ENCODE data around the gene SOAT1.
"Not testable (repeated sequence)": the region's sequence is repeated elsewhere in the genome, so short reads cannot be mapped to it uniquely, and the experiment has no call there.

SOAT1 gene

GRCh38 chr1:179310291-179310690 lies 16.7 kb downstream of the SOAT1 start:
- DNase-seq = no peak

- DNase-seq = no peak
Measured at GRCh38 chr1:179310721-179311120, 17.1 kb downstream of the SOAT1 start.

- DNase-seq = no peak
Measured at GRCh38 chr1:179311149-179311700, 17.6 kb downstream of the SOAT1 start.

GRCh38 chr1:179313004-179313403 lies 19.4 kb downstream of the SOAT1 start:
- no peak for DNase-seq

GRCh38 chr1:179314928-179315327 lies 21.3 kb downstream of the SOAT1 start:
- no peak for DNase-seq

GRCh38 chr1:179318491-179318890 lies 24.9 kb downstream of the SOAT1 start:
- no peak for DNase-seq

- no peak for DNase-seq
Measured at GRCh38 chr1:179321533-179322216, 28.1 kb downstream of the SOAT1 start.

GRCh38 chr1:179322557-179322956 lies 29.0 kb downstream of the SOAT1 start:
- no peak for DNase-seq

- DNase-seq = no peak
Measured at GRCh38 chr1:179323436-179323835, 29.8 kb downstream of the SOAT1 start.

- DNase-seq = no peak
Measured at GRCh38 chr1:179325836-179326235, 32.2 kb downstream of the SOAT1 start.

- no peak for DNase-seq
Measured at GRCh38 chr1:179326746-179327145, 33.1 kb downstream of the SOAT1 start.

- DNase-seq = no peak
Measured at GRCh38 chr1:179327196-179327595, 33.6 kb downstream of the SOAT1 start.

- DNase-seq = no peak
Measured at GRCh38 chr1:179327679-179328078, 34.1 kb downstream of the SOAT1 start.

GRCh38 chr1:179329862-179330261 lies 36.3 kb downstream of the SOAT1 start:
- DNase-seq = no peak

GRCh38 chr1:179334440-179334839 lies 40.8 kb downstream of the SOAT1 start:
- no peak for DNase-seq

GRCh38 chr1:179337288-179337687 lies 43.7 kb downstream of the SOAT1 start:
- no peak for DNase-seq

- no peak for DNase-seq
Measured at GRCh38 chr1:179337942-179338560, 44.5 kb downstream of the SOAT1 start.

GRCh38 chr1:179340918-179341317 lies 47.3 kb downstream of the SOAT1 start:
- DNase-seq = no peak

GRCh38 chr1:179341943-179342547 lies 48.4 kb downstream of the SOAT1 start:
- DNase-seq = no peak

- no peak for DNase-seq
Measured at GRCh38 chr1:179342740-179343404, 49.3 kb downstream of the SOAT1 start.

- DNase-seq = no peak
Measured at GRCh38 chr1:179351281-179351680, 57.7 kb downstream of the SOAT1 start.

GRCh38 chr1:179352236-179352635 lies 58.6 kb downstream of the SOAT1 start:
- no peak for DNase-seq

- DNase-seq = no peak
Measured at GRCh38 chr1:179353546-179353945, 59.9 kb downstream of the SOAT1 start.

- DNase-seq = not testable (repeated sequence)
Measured at GRCh38 chr1:179361631-179362030, 68.0 kb downstream of the SOAT1 start.
